AG10803 (cell line): ENCODE measurements around the gene TMEM132C.

ENCODE experiments used
- DNase-seq: peaks from one replicate; pipeline ENCODE4 v3.0.0; 2010; ENCODE audit warnings: low read depth
- H3K4me3 ChIP-seq: 2 replicates; pipeline ENCODE4 v1.5.1; 2011; ENCODE audit warnings: mild to moderate bottlenecking, low read length, control low read depth
- TF ChIP-seq, protein P1 (sequence below): conservative IDR thresholded peaks from 2 replicates; pipeline ENCODE4 v1.5.1; 2011; ENCODE audit warnings: mild to moderate bottlenecking, low read length, control low read depth, inconsistent platforms

The TMEM132C gene

DNA sequence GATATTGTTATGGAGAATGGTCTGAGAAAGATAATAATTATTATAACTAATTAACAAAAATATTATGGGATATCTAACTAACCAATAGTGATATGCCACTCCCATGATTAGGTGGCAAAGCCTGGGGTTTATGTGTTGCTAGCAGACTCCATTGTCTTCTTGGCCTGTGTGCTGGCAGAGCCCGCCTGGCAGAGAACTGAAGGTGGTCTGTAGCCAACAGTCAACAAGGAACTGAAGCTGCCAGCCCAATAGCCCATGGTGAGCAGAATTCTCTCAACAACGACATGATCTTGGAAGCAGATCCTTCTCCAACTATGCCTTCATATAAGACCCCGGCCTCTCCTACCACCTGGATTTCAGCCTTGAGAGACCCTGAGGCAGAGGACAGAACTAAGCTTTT is 298.0 kb downstream of the TMEM132C start:
- TF ChIP-seq, protein P1, sequence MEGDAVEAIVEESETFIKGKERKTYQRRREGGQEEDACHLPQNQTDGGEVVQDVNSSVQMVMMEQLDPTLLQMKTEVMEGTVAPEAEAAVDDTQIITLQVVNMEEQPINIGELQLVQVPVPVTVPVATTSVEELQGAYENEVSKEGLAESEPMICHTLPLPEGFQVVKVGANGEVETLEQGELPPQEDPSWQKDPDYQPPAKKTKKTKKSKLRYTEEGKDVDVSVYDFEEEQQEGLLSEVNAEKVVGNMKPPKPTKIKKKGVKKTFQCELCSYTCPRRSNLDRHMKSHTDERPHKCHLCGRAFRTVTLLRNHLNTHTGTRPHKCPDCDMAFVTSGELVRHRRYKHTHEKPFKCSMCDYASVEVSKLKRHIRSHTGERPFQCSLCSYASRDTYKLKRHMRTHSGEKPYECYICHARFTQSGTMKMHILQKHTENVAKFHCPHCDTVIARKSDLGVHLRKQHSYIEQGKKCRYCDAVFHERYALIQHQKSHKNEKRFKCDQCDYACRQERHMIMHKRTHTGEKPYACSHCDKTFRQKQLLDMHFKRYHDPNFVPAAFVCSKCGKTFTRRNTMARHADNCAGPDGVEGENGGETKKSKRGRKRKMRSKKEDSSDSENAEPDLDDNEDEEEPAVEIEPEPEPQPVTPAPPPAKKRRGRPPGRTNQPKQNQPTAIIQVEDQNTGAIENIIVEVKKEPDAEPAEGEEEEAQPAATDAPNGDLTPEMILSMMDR: no peak

GRCh38 chr12:128567730-128568129 is 300.8 kb downstream of the TMEM132C start:
- TF ChIP-seq, protein P1: no peak
- no peak for DNase-seq
- no peak overlapping the region for H3K4me3 ChIP-seq

More for the DNA sequence above, 298.0 kb downstream of the TMEM132C start:
- H3K4me3 ChIP-seq: no peak overlapping the region
- no peak for DNase-seq

DNA sequence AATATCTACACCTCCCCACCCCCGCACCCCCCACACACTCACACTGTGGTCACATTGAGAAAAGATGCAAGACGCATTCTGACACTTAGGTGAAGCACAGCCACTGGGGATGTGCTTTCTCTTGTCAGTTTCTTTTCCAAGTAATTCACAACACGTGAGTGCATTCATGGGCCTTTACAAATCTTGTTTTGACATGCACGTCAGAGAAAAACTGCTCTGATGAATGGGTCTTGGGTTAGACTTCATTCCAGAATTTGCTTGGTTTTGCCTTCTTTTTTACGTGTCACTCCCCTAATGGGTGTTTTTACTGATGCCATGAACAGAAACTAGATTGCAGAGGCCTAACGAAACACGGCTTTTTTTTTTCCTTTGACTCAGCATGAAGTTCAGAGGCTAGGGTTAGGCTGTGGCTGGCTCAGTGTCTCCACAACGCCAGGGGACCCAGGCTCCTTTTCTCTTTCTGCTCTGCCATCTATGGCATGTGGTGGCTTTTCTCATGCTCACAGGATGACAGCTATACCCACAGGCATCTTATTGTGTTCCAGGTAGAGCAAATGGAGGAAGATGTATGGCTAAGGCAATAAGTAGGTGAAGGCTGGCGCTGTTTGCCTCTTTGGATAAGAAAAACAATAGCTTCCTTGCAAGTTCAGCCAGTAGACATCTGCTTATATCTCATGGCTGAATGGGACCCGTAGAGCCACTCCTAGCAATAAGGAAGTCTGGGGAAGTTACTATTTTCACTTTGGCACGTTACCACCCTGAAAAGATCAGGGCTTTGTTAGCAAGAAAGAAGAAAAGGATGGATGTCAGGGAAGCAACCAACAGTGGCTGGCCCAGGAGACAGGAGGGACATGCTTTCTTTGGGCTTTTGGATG is 303.5 kb downstream of the TMEM132C start:
- TF ChIP-seq, protein P1: no peak
- DNase-seq: no peak
- no peak overlapping the region for H3K4me3 ChIP-seq

DNA sequence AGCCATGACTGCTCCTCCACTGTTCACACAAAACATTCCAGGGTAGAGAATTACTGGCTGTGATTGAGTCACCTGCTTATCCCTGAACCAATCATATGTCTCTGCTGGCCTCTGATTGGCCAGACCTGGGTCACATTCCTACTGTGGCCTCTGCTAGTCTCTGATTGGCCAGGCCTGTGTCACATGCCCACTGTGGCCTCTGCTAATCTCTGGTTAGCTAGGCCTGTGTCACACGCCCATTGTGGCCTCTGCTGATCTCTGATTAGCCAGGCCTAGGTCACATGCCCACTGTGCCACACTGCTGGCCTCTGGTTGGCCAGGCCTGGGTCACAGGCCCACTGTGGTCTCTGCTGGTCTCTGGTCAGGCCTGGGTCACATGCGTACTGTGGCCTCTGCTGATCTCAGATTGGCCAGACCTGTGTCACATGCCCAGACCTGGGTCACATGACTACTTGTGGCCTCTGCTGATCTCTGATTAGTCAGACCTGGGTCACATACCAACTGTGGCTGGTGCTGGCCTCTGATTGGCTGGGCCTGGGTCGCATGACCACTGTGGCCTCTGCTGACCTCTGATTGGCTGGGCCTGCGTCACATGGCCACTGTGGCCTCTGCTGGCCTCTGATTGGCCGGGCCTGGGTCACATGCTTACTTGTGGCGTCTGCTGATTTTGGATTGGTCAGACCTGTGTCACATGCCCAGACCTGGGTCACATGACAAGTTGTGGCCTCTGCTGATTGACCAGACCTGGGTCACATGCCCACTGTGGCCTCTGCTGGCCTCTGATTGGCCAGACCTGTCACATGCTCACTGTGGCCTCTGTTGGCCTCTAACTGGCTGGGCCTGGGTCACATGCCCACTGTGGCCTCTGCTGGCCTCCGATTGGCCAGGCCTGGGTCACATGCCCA is 305.2 kb downstream of the TMEM132C start:
- TF ChIP-seq, protein P1: no peak
- no peak overlapping the region for H3K4me3 ChIP-seq
- DNase-seq: no peak

DNA sequence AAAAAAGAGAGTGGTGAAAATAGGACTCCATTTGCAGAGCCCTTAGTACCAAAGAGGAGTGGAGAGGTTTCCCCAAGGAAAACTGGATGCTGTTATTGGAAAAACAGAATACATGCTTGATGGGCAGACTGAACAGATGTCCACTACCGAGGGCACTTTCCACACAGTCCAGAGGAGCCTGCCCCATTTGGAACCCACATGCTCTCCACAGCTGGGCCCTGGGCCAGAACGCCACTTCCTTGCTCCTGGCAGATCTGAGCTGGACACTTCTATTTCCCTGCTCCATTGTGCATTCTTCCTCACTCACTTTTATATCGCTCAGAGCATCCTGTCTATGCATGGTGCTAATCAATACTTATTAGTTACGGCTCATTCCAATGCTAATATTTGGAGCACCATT is 306.9 kb downstream of the TMEM132C start:
- H3K4me3 ChIP-seq: no peak overlapping the region
- DNase-seq: no peak
- TF ChIP-seq, protein P1: no peak

GRCh38 chr12:128578045-128578444 is 311.1 kb downstream of the TMEM132C start:
- no peak for DNase-seq
- TF ChIP-seq, protein P1: no peak
- H3K4me3 ChIP-seq: no peak overlapping the region
